C4-2B (cell line): ENCODE results near the gene NFATC2.

ENCODE experiments used
- ZFX ChIP-seq: fragments of 450-650 bp; IDR thresholded peaks from 2 replicates; pipeline ENCODE4 v1.6.1; 2017
- TF ChIP-seq, protein P1 (sequence below): fragments of 450-650 bp; conservative IDR thresholded peaks from 2 replicates; pipeline ENCODE4 v1.5.1; 2017; ENCODE audit warnings: mild to moderate bottlenecking

DNA sequence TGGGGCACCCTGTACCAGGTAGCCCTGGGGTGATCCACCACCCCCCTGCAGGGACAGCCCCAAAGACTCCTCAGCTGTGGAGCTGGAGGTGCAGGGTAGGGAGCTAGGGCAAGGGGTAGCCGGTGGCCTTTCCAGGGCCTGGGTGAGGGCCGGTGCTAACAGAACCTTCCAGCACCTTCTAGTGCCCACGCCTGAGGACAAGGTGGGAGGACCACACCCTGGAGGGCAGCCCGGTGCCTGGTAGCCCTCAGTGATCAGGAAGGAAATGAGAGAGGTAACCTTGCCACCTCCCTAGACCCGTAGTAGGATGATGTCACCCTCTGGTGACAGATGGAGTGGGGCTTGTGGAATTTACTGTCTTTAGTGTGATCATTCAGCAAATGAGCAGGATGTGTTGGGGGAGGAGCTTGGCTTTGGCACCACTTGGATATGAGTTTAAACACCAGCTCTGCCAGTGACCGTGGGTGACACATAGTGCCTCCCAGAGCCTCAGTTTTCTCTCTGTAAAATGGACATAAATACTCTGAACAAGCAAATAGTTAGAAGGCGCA, 187.7 kb downstream of the NFATC2 start:
- TF ChIP-seq, protein P1, sequence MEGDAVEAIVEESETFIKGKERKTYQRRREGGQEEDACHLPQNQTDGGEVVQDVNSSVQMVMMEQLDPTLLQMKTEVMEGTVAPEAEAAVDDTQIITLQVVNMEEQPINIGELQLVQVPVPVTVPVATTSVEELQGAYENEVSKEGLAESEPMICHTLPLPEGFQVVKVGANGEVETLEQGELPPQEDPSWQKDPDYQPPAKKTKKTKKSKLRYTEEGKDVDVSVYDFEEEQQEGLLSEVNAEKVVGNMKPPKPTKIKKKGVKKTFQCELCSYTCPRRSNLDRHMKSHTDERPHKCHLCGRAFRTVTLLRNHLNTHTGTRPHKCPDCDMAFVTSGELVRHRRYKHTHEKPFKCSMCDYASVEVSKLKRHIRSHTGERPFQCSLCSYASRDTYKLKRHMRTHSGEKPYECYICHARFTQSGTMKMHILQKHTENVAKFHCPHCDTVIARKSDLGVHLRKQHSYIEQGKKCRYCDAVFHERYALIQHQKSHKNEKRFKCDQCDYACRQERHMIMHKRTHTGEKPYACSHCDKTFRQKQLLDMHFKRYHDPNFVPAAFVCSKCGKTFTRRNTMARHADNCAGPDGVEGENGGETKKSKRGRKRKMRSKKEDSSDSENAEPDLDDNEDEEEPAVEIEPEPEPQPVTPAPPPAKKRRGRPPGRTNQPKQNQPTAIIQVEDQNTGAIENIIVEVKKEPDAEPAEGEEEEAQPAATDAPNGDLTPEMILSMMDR: no peak
- no peak for TF ChIP-seq ZFX
